ENCODE measurements around the gene RPLP2.
A peak's percentile ranks its signal among the peaks of the same experiment; 100 is the strongest.

RPLP2 gene

DNA sequence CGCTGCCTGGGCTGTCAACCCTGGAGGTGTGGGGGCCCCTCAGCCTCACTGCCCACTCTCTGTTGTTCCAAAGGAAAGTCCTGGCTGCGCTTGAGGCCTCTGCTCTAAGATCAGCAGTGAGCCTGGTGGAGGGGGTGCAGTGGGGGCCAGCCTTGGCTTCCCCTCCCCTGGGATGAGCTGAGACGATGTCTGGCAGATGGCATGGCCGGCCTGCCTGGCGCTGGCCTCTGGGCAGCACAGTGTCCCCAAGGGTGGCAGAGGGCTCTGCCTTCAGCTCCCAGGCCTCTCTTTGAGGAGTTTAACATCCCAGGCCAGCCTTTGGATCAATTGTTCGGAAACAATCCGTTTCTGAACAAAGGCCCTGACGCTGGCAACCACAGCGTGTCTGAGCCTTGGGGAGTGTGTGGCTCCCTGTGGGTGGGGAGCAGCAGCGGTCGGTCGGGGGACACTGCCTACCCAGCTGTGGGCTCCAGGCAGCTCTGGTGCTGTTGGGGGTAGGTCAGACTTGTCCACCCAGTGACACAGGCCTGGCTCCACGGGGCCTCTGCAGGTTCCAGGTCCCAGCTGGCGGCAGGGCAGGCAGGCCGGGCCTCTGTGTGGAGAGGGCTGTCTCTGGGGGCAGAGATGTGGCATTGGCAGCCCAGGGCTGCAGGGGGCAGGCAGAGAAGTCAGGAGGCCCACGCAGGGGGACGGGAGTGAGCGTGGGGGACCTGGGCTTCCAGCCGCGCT, 45.0 kb downstream of the RPLP2 start:
- DNase-seq = no peak

DNA sequence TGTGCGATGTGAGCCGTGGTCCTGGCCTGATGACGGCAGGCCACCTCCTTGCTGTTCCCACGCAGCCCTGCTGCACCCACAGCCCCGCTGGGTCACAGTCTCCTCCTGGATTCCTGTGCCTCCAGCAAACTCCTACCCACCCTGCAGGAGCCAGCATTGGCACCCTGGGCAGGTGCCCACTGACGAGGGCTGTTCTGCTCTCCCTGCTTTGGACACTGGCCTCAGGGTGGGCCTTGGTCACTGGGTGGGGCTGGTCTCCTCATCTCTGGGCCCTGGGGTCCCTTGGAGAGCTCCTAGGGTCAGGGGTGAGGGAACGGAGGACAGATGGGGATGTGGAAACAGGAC, 45.5 kb downstream of the RPLP2 start:
- no peak for DNase-seq

DNA sequence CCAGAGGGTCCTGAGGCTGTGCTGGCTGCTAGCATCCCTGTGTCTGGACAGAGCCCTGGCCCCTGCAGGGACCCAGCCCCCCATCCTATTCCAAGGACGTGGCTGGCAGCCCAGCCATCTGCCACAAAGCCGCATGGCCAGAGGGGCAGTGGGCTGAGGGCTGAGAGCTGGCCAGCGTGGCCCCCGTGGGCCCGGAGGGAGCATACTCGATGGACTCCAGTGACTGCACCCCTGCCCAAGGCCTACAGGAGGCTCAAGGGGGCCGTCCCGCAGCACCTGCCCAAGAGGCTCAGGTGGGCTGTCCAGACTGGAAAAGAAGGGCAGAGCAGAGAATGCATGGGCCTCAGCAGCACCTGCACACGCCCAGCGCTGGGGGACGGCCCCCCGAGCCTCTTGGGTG, 46.0 kb downstream of the RPLP2 start:
- DNase-seq = no peak

DNA sequence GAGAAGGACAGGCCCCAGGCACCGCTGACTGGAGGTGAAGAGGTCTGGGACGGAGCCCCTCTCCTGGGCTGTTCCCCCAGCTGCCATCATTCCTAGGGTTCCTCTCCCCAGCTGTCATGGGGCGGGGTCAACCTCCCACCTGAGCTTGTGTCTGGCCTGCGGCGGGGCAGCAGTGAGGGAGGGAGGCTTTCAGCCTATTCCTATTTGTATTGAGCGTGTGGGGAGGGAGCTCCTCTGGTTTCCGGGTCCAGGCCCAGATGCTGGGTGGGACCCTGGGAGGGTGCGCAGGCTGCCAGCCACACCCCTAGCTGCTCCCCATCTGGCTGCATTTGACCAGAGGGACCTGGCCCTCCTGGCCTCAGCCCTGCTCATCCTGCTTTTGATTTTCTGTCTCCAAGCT, 46.6 kb downstream of the RPLP2 start:
- DNase-seq = no peak

DNA sequence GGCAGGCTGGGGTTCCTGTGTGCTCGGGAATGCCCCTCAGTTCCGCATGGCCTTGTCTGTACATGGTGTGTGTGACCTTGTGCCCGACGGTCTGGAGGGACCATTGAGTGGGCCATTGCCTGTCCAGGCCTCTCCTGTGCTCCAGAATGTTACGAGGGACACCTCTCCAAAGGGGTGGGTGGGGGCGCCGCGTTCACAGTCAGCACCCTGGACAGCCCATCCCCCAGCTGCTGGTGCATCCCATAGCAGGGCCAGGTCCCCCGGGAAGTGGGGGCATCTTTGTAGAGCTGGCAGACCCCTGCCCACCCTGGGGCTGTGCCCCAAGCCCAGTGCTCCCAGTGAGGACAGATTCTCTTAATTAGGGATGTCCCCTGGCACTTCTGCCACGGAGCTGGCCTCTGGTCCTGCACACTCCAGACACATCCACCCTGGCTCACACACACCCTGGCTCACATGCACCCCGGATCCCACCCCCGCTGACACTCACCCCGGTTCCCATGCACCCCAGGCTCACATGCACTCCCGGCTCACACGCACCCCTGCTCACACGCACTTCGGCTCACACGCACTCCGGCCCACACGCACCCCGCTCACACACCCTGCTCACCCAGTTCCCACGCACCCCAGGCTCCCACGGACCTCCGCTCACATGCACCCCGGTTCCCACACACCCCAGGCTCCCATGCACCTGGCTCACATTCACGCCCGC, 48.4 kb downstream of the RPLP2 start:
- no peak for DNase-seq

DNA sequence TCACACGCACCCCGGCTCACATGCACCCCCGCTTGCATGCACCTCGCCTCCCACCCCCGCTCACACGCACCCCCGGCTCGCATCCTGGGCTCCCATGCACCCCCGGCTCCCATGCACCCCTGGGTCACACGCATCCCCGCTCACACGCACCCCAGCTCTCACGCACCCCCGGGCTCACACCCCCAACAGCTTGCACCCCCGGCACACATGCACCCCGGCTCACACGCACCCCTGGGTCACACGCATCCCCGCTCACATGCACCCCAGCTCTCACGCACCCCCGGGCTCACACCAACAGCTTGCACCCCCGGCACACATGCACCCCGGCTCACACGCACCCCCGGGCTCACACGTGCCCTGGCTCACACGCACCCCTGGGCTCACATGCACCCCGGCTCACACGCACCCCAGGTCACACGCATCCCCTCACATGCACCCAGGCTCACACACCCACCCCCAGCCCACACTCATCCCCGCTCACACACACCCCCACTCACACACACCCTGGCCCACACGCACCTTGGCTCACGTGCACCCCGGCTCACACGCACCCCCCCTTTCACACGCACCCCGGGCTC, 49.1 kb downstream of the RPLP2 start:
- DNase-seq = no peak

DNA sequence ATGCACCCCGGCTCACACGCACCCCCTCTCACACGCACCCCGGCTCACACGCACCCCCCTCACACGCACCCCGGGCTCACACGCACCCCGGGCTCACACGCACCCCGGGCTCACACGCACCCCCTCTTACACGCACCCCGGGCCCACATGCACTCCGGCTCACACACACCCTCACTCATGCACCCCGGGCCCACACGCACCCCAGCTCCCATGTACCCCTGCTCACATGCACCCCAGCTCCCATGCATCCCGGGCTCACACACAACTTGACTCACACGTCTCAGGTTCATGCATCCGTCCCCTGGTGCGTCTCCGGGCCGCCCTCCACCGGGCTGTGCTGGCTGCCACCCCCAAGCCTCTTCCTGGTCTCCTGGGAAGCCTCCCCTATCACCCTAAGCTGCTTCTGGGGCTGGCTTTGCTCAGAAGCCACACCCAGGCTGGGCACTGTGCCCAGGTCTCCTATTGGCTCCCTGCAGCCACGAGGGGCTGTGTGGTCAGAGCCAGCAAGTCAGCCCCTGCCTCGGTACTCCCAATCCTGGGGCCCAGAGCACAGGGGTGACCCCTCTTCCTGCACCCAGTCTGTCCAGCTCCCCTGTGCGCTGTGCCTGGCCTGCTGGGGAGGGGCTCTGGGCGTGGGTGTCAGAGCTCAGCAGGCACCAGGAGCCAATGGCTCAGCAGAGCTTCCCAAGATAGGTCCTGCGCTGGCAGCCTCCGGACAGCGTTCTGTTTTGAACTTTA, 49.8 kb downstream of the RPLP2 start:
- DNase-seq = peak; percentile 96

DNA sequence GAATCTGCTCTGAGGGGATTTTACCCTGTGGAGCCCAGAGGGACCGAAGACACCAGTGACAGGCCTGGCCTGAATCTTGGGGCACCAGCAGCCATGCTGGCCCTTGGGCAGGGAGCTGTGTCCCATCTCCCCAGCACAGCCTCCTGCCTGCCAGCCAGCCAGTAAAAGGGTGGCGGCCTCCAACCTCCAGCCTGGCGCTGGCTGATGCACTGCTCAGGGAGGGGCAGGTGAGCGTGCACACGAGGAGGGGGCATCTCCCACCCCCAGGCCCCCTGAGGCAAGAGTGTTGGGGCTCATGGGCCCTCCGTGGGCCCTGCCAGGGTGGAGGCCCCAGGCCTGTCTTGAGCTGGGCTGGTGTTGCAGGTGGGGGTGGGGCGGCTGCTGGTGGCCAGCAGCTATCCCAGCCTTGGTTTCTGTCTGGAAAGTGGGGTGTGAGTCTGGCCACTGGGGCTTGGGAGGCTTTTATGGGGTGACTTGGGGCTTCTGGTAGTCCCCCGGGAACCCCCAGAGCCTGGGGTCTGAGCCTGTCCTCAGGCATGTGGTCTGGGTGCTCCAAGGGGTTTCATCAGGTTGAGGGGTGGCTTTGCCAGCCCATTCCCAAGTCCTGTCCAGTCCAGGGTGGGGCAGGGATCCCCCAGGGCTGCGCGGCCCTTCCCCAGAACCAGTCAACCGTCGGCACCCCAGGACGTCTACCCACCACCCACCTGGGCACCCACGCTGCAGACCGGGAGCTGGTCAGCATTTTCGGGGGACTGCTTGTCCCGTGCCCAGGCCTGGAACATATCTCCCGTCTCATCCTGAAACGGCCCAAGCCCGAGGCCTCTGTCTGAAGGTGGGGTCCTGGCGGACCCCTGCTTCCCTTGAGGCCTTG, 50.7 kb downstream of the RPLP2 start:
- DNase-seq = no peak

DNA sequence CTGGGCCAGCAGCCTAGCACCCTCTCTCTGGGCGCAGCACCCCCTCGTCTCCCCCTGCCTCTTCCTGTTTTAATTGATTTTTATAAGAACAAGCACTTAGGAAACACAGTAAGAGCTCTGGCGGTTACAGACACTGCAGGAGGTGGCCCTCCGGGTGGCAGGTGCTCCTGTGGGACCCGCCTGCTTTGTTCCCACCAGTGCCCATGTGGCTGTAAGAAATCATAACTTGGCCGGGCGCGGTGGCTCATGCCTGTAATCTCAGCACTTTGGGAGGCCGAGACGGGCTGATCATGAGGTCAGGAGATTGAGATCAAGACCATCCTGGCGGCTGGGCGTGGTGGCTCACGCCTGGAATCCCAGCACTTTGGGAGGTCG, 51.3 kb downstream of the RPLP2 start:
- DNase-seq = no peak

DNA sequence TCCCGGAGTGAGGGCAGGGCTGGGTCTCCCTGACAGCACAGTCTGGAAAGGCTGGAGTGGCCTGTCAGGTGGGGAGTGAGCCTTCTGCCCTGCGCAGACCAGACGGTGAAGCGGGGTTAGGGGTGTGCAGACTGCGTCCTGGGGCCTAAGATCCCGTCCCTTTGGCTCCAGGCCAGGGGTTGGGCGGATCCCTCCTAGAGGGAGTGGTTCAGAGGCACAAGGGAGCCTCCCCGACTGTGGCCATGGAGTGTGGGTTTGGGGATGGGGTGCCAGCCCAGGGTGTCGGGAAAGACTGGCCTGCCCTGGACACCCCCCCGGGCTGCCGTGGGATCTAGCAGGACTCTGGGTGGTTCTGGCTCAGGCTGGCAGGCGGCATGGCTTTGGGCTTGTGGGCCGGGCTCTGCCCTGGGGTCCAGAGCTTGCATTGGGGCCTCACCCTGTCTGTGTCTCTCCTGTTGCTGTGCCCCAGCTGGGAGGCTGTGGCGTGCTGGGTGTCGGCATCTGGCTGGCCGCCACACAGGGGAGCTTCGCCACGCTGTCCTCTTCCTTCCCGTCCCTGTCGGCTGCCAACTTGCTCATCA, 52.4 kb downstream of the RPLP2 start:
- peak; percentile 81 for DNase-seq
